HepG2 (cell line): ENCODE measurements around the gene TWNK. TPM values are rescaled to one million over a fixed set of nuclear protein-coding genes. Genes with fewer than 3 reads are reported as not detected.

Experiments used
- DNMT1 ChIP-seq: sonication (generic); formaldehyde crosslinking; IDR thresholded peaks from 2 replicates; pipeline ENCODE4 v1.5.1; 2020; ENCODE audit warnings: mild to moderate bottlenecking, missing genetic modification reagents
- HNRNPLL ChIP-seq: fragments of 200-400 bp; formaldehyde crosslinking; IDR thresholded peaks from 2 replicates; pipeline ENCODE4 v1.6.1; 2017; ENCODE audit warnings: mild to moderate bottlenecking, low read depth, low read length; ENCODE audit not compliant: poor library complexity, severe bottlenecking
- IRX3 ChIP-seq: sonication (generic); formaldehyde crosslinking; IDR thresholded peaks from 2 replicates; pipeline ENCODE4 v1.8.1; 2023; ENCODE audit warnings: mild to moderate bottlenecking, low read depth, missing genetic modification reagents, borderline replicate concordance
- NFKB2 ChIP-seq: sonication (generic); formaldehyde crosslinking; IDR thresholded peaks from 2 replicates; pipeline ENCODE4 v1.4.0; 2020; ENCODE audit warnings: missing genetic modification reagents, borderline replicate concordance
- RARG ChIP-seq: sonication (generic); formaldehyde crosslinking; IDR thresholded peaks from 2 replicates; pipeline ENCODE4 v1.4.0; 2020; ENCODE audit warnings: low read depth, mild to moderate bottlenecking, missing genetic modification reagents
- RBAK ChIP-seq: sonication (generic); formaldehyde crosslinking; IDR thresholded peaks from 2 replicates; pipeline ENCODE4 v1.5.1; 2020; ENCODE audit warnings: mild to moderate bottlenecking, missing genetic modification reagents
- SIN3B ChIP-seq: fragments of 150-350 bp; IDR thresholded peaks from 2 replicates; pipeline ENCODE4 v1.6.1; 2014; ENCODE audit warnings: low read length
- SNAI1 ChIP-seq: sonication (generic); formaldehyde crosslinking; IDR thresholded peaks from 2 replicates; pipeline ENCODE4 v1.5.0; 2020; ENCODE audit warnings: mild to moderate bottlenecking, missing genetic modification reagents, borderline replicate concordance
- SP2 ChIP-seq: sonication (generic); formaldehyde crosslinking; IDR thresholded peaks from 2 replicates; pipeline ENCODE4 v1.5.1; 2020; ENCODE audit warnings: mild to moderate bottlenecking, missing genetic modification reagents
- THAP11 ChIP-seq: IDR thresholded peaks from 2 replicates; pipeline ENCODE4 v1.6.1; 2016; ENCODE audit warnings: missing biosample characterization, missing genetic modification reagents
- THYN1 ChIP-seq: sonication (generic); formaldehyde crosslinking; IDR thresholded peaks from 2 replicates; pipeline ENCODE4 v1.8.1; 2023; ENCODE audit warnings: low read depth, mild to moderate bottlenecking, moderate library complexity, missing genetic modification reagents, borderline replicate concordance
- ZBTB42 ChIP-seq: sonication (generic); formaldehyde crosslinking; IDR thresholded peaks from 2 replicates; pipeline ENCODE4 v1.5.0; 2020; ENCODE audit warnings: mild to moderate bottlenecking, missing genetic modification reagents
- ZNF136 ChIP-seq: sonication (generic); formaldehyde crosslinking; IDR thresholded peaks from 2 replicates; pipeline ENCODE4 v1.8.1; 2022; ENCODE audit warnings: low read depth, mild to moderate bottlenecking, moderate library complexity, missing genetic modification reagents
- ZNF18 ChIP-seq: sonication (generic); formaldehyde crosslinking; IDR thresholded peaks from 2 replicates; pipeline ENCODE4 v1.8.0; 2022; ENCODE audit warnings: mild to moderate bottlenecking, missing genetic modification reagents; ENCODE audit not compliant: insufficient replicate concordance
- ZNF317 ChIP-seq: sonication (generic); formaldehyde crosslinking; IDR thresholded peaks from 2 replicates; pipeline ENCODE4 v1.5.0; 2020; ENCODE audit warnings: mild to moderate bottlenecking, missing genetic modification reagents
- ZNF451 ChIP-seq: sonication (generic); formaldehyde crosslinking; IDR thresholded peaks from 2 replicates; pipeline ENCODE4 v1.5.0; 2020; ENCODE audit warnings: mild to moderate bottlenecking, missing genetic modification reagents
- ZNF556 ChIP-seq: sonication (generic); formaldehyde crosslinking; IDR thresholded peaks from 2 replicates; pipeline ENCODE4 v1.4.0; 2020; ENCODE audit warnings: mild to moderate bottlenecking, missing genetic modification reagents, borderline replicate concordance
- ZNF557 ChIP-seq: sonication (generic); formaldehyde crosslinking; IDR thresholded peaks from 2 replicates; pipeline ENCODE4 v1.4.0; 2020; ENCODE audit warnings: missing genetic modification reagents
- ZNF614 ChIP-seq: IDR thresholded peaks from 2 replicates; pipeline ENCODE4 v1.6.1; 2018; ENCODE audit warnings: missing biosample characterization, missing genetic modification reagents, inconsistent platforms, borderline replicate concordance
- ZNF772 ChIP-seq: sonication (generic); formaldehyde crosslinking; IDR thresholded peaks from 2 replicates; pipeline ENCODE4 v1.5.0; 2020; ENCODE audit warnings: mild to moderate bottlenecking, missing genetic modification reagents
- ZNF816 ChIP-seq: sonication (generic); formaldehyde crosslinking; IDR thresholded peaks from 2 replicates; pipeline ENCODE4 v1.8.0; 2022; ENCODE audit warnings: missing genetic modification reagents, mild to moderate bottlenecking, borderline replicate concordance
- polyA plus RNA-seq, 8 experiments: library from polyadenylated mRNA; depleted of rRNA in 3 of 8; stranded (reverse) in 7 of 8; unstranded in 1 of 8; fragments of >200 nt; fragmentation: Illumina TruSeq in 4 of 8; extraction: Trizol in 4 of 8; gene quantifications; 2 replicates each; pipeline versions ENCODE4 v1.2.1 to v1.2.3, GENCODE V29; 2011 to 2016; ENCODE audit warnings: low read depth in 4 of 8, missing spikeins in 1 of 8, mixed read lengths in 1 of 8; ENCODE audit not compliant: insufficient read depth in 1 of 8
- total RNA-seq, 5 experiments: library from RNA; depleted of rRNA; stranded (reverse); fragments of >200 nt; fragmentation: Illumina TruSeq; extraction: Trizol; gene quantifications; 2 replicates each; pipeline ENCODE4 v1.2.3, GENCODE V29; 2016; ENCODE audit warnings: low read depth in 1 of 5
- TF ChIP-seq, protein P1 (sequence below): sonication (generic); formaldehyde crosslinking; IDR thresholded peaks from 2 replicates; pipeline ENCODE4 v1.5.1; 2020; ENCODE audit warnings: mild to moderate bottlenecking, missing genetic modification reagents
- TF ChIP-seq, protein P2 (sequence below): sonication (generic); formaldehyde crosslinking; IDR thresholded peaks from 2 replicates; pipeline ENCODE4 v1.4.0; 2020; ENCODE audit warnings: missing genetic modification reagents, low read depth, mild to moderate bottlenecking, borderline replicate concordance

Gene TWNK
- total and polyA plus RNA-seq, 2 of the 13 experiments (the other 11 are each of a cell fraction or from before 2014, with no cell fraction given): 10.7 to 16.5 TPM

DNA sequence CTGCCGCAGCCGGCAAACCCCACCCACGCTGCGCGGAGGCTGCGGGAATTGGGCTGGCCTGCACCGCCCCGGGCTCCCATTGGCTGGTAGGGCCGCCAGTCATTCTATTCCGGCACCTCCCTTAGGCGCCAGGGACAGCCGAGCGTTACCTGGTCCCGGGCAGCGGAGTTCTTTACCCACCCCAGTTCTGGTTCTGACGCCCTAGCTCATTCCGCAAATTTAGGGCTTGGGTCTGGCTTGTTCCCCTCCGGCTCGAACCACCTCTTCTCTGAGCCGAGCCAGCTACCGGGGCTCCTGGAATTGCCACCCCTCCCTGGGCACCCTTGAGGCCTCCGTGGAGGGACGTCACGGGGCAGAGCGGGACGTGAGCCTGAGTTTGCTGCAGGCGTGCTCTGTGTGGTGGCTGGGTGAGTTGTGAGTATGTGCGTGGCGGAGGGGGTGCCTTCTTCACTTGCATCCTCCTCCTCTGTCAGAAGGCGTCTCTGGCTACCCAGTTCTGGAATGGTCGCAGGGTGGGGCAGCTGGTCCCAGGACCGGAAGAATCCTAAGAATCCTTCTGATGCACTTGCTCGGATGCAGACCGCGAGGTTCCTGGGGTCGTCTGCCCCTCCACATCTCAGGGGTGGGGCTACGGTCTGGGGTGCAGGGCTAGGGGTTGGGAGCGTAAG, 43.9 kb downstream of the TWNK start, which contains the start of the genes PDZD7 and SFXN3 (continued):
- TF ChIP-seq ZNF18 (peak; percentile 55), SIN3B (no peak), THAP11 (CRISPR knock-in tag) (no peak), NFKB2 (no peak), ZNF557 (no peak), RBAK (no peak), ZNF451 (CRISPR knock-in tag) (no peak), IRX3 (CRISPR knock-in tag) (no peak), ZNF317 (CRISPR knock-in tag) (0 out of 2 replicates have a peak, but pooled peaks have one; percentile 35), HNRNPLL (peak; percentile 72), ZBTB42 (CRISPR knock-in tag) (no peak), ZNF816 (CRISPR knock-in tag) (no peak), RARG (CRISPR knock-in tag) (no peak), ZNF614 (no peak), THYN1 (CRISPR knock-in tag) (no peak), SNAI1 (CRISPR knock-in tag) (no peak), ZNF772 (CRISPR knock-in tag) (peak; percentile 51; the same call in 1 of the 2 replicates), ZNF136 (CRISPR knock-in tag) (no peak), SP2 (CRISPR knock-in tag) (peak; percentile 96), DNMT1 (0 out of 2 replicates have a peak, but pooled peaks have one; percentile 14), ZNF556 (CRISPR knock-in tag) (0 out of 2 replicates have a peak, but pooled peaks have one; percentile 16)
- TF ChIP-seq, protein P1, sequence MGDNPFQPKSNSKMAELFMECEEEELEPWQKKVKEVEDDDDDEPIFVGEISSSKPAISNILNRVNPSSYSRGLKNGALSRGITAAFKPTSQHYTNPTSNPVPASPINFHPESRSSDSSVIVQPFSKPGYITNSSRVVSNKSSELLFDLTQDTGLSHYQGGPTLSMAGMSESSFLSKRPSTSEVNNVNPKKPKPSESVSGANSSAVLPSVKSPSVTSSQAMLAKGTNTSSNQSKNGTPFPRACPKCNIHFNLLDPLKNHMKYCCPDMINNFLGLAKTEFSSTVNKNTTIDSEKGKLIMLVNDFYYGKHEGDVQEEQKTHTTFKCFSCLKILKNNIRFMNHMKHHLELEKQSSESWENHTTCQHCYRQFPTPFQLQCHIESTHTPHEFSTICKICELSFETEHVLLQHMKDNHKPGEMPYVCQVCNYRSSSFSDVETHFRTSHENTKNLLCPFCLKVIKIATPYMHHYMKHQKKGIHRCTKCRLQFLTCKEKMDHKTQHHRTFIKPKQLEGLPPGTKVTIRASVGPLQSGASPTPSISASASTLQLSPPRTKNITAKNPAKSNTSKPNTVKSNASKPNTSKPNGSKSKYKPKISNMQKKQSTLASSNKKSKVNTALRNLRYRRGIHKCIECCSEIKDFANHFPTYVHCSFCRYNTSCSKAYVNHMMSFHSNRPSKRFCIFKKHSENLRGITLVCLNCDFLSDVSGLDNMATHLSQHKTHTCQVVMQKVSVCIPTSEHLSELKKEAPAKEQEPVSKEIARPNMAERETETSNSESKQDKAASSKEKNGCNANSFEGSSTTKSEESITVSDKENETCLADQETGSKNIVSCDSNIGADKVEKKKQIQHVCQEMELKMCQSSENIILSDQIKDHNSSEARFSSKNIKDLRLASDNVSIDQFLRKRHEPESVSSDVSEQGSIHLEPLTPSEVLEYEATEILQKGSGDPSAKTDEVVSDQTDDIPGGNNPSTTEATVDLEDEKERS (CRISPR knock-in tag): no peak
- TF ChIP-seq, protein P2, sequence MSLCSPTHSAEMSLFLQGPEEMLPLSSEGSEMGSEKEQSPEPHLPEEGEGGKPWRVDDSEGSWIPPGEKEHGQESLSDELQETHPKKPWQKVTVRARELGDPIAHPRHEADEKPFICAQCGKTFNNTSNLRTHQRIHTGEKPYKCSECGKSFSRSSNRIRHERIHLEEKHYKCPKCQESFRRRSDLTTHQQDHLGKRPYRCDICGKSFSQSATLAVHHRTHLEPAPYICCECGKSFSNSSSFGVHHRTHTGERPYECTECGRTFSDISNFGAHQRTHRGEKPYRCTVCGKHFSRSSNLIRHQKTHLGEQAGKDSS: no peak
